GM21825 (cell line): ENCODE measurements around the gene PPP6C.

Source experiments
- ATAC-seq: cut with Tn5 transposase; IDR thresholded peaks from one replicate; pipeline ENCODE4 v1.9.1; 2021; ENCODE audit warnings: mild to moderate bottlenecking, moderate library complexity; ENCODE audit not compliant: unreplicated experiment

The PPP6C gene

DNA sequence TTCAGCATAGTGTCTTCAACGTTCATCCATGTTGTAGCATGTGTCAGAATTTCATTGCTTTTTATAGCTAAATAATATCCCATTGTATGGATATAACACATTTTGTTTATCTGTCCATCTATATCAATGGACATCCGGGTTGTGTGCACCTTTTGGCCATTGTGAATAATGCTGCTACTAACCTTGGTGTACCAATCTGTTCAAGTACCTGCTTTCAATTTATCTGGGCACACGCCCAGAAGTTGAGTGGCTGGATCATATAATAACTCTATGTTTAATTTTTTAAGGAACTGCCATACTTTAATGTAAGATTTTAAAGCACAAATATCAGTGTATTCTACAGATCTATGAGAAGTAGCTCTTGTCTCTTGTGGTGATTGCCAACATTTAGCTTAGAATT, 89.8 kb downstream of the PPP6C start:
- ATAC-seq: no peak
